ENCODE measurements around the gene DCD. TPM values are rescaled to one million over a fixed set of nuclear protein-coding genes. Genes with fewer than 3 reads are reported as not detected.
A peak's percentile ranks its signal among the peaks of the same experiment; 100 is the strongest.
"Not testable (repeated sequence)": the region's sequence is repeated elsewhere in the genome, so short reads cannot be mapped to it uniquely, and the experiment has no call there.

Gene DCD
- total RNA-seq, 2 donors from 2014 or later, result not detected

DNA sequence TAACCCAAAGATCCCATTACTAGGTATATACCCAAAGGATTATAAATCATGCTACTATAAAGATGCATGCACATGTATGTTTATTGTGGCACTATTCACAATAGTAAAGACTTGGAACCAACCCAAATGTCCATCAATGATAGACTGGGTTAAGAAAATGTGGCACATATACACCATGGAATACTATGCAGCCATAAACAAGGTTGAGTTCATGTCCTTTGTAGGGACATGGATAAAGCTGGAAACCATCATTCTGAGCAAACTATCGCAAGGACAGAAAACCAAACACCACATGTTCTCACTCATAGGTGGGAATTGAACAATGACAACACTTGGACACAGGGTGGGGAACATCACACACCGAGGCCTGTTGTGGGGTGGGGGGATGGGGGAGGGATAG is 9.1 kb downstream of the DCD start:
- not testable (repeated sequence) for H3K27ac Mint-ChIP-seq; DNase-seq (ENCODE audit: low spot score); H3K36me3 Mint-ChIP-seq; H3K4me1 Mint-ChIP-seq (ENCODE audit: low read depth in 2 of 2); H3K4me3 Mint-ChIP-seq; ATAC-seq; H3K9me3 Mint-ChIP-seq
- peaks cover 5 to 11% of the 10 kb centered on the region in 2 donors for H3K27me3 Mint-ChIP-seq

GRCh38 chr12:54634795-54635194 is 13.4 kb downstream of the DCD start, which contains the start of gene LACRT:
LACRT (minus strand) TSS chr12:54634895; CDS start chr12:54634841, 54 bp downstream.
- ATAC-seq (no peak), DNase-seq (ENCODE audit: low spot score) (no peak)
- H3K36me3 Mint-ChIP-seq, result no peaks in the 10 kb centered on the region
- peaks cover 14 to 20% of the 10 kb centered on the region in 2 donors for H3K27me3 Mint-ChIP-seq
- H3K27ac Mint-ChIP-seq, result no peak within 1 kb of the TSS
- no peak within 1 kb of the TSS for H3K4me3 Mint-ChIP-seq
- no peaks in the 10 kb centered on the region for H3K9me3 Mint-ChIP-seq
- H3K4me1 Mint-ChIP-seq (ENCODE audit: low read depth in 2 of 2), result no peaks in the 10 kb centered on the region

DNA sequence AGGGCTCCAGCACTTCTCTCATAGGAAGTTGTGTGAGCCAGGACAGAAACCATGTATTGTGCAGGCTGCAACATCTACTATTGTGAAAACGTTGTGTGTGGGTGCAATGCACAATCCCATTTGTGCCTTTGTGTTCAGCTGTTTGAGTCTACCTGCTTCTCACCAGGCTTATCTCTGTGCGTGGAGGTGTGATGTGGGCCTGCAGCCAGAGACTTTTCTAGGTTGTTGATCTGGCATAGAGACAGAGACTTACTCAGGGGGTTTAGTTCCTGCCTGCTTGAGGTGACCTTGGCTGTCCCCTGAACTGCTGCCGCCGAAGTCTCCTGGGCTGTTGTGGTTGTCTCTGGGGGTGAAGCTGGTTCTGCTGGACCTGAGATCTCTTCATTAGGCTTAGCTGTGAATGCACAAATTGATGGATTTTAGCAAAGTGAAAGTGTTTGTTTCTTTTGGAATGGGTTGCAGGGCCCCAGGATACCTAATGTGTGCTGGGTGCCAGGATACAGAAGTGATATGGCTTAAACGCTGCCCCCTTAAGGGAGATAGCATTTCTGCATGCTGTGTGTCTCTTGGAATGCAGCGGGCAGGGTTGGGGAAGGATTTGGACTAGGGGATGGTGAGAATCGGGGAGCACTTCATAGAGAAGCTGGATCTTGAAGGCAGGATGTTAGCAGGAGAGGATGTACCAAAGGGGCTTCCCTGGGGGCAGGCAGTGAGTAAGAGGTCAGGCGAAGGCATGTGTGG is 16.0 kb downstream of the DCD start:
- H3K27ac Mint-ChIP-seq, result no peak overlapping the region
- no peak for DNase-seq (ENCODE audit: low spot score)
- peaks cover 21 to 24% of the 10 kb centered on the region in 2 donors for H3K27me3 Mint-ChIP-seq

DNA sequence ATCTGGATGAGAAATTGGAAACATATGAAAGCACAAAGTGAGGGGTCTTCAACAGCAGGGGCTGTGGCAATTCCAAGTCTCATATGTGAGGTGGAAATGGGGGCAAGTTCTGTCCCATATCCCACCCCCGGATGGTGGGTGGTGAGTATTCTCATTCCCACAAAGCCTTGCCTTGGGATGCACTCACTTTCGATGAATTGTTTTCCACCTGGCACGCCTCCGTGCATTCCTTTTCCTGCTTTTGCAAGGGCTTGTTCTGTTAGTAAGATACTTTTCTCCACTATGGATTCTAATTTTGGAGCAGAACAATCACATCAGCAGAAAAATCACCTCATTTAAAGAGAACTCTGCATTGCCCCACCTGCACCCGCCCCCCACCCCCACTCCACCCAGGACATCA is 16.6 kb downstream of the DCD start:
- no peak for ATAC-seq
- H3K4me3 Mint-ChIP-seq, result no peak overlapping the region
- H3K27me3 Mint-ChIP-seq, result peaks cover 21 to 27% of the 10 kb centered on the region in 2 donors
- no peak for DNase-seq (ENCODE audit: low spot score)
- H3K9me3 Mint-ChIP-seq, result peaks cover 7% of the 10 kb centered on the region
- no peaks in the 10 kb centered on the region for H3K4me1 Mint-ChIP-seq (ENCODE audit: low read depth in 2 of 2)
- peaks cover 4% of the 10 kb centered on the region for H3K36me3 Mint-ChIP-seq
- H3K27ac Mint-ChIP-seq, result no peak overlapping the region

More for the DNA sequence above, 16.0 kb downstream of the DCD start:
- no peaks in the 10 kb centered on the region for H3K36me3 Mint-ChIP-seq
- H3K9me3 Mint-ChIP-seq, result peaks cover 4% of the 10 kb centered on the region
- H3K4me1 Mint-ChIP-seq (ENCODE audit: low read depth in 2 of 2), result no peaks in the 10 kb centered on the region
- ATAC-seq, result peak in 1 of 2 donors; percentile 20
- no peak overlapping the region for H3K4me3 Mint-ChIP-seq

DNA sequence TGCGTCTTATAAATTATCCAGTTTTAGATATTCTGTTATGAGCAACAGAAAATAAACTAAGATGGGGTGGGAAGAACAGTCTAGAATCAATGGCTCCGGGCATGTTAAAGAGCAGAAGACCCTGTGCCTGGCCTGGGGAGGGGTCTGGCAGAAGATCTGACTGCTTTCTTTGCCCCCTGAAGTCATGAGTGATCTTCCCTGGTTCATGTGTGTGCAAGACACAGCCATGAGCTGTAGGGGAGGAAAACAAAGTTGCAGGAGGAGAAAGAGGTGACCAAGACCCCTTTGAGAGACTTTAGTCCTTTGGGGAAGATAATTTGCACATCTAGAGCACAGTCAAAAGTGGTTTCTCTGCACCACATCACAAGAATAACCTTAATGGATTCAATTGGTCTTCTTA is 18.2 kb downstream of the DCD start:
- Mint-ChIP-seq H3K4me1 (ENCODE audit: low read depth in 2 of 2) (no peaks in the 10 kb centered on the region), H3K4me3 (no peak overlapping the region), H3K9me3 (peaks cover 7% of the 10 kb centered on the region), H3K27ac (no peak overlapping the region), H3K36me3 (peaks cover 4% of the 10 kb centered on the region), H3K27me3 (peaks cover 31 to 33% of the 10 kb centered on the region in 2 donors)
- ATAC-seq (no peak), DNase-seq (ENCODE audit: low spot score) (no peak)

GRCh38 chr12:54628186-54628846 is 19.8 kb downstream of the DCD start:
- DNase-seq (ENCODE audit: low spot score) (no peak), ATAC-seq (no peak)
- Mint-ChIP-seq H3K9me3 (peaks cover 7% of the 10 kb centered on the region), H3K36me3 (peaks cover 4% of the 10 kb centered on the region), H3K4me1 (ENCODE audit: low read depth in 2 of 2) (no peaks in the 10 kb centered on the region), H3K4me3 (no peak overlapping the region), H3K27ac (no peak overlapping the region), H3K27me3 (peaks cover 34 to 49% of the 10 kb centered on the region in 2 donors)

- ATAC-seq, result no peak
- H3K4me1 Mint-ChIP-seq (ENCODE audit: low read depth in 2 of 2), result no peaks in the 10 kb centered on the region
- no peak overlapping the region for H3K27ac Mint-ChIP-seq
- no peak overlapping the region for H3K4me3 Mint-ChIP-seq
- DNase-seq (ENCODE audit: low spot score), result no peak
- peaks cover 4% of the 10 kb centered on the region for H3K36me3 Mint-ChIP-seq
- peaks cover 39 to 57% of the 10 kb centered on the region in 2 donors for H3K27me3 Mint-ChIP-seq
- peaks cover 7% of the 10 kb centered on the region for H3K9me3 Mint-ChIP-seq
These were observed 20.9 kb downstream of the DCD start for GRCh38 chr12:54627304-54627703.

DNA sequence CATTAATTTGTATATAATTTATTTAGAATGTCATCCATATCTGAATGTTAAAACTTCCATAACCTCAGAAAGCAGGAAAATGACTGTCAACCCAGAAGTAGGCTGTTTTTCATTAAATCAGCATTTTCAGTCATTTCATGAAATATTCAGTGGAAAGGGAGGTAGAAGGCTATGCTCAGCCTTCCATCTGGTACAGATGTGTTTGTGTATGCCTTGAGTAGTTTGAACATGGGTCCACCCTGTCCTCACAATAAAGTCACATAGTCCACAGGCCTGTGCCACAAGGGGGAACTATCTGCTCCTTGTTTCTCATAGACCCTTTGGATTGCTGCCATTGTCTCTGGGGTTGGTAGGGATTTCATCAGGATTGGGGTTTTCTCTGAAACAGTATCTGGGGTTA is 22.6 kb downstream of the DCD start:
- Mint-ChIP-seq H3K27me3 (peaks cover 43 to 65% of the 10 kb centered on the region in 2 donors), H3K36me3 (peaks cover 4% of the 10 kb centered on the region)
- ATAC-seq, result no peak

GRCh38 chr12:54624315-54625279 is 23.6 kb downstream of the DCD start:
- Mint-ChIP-seq H3K36me3 (peaks cover 4% of the 10 kb centered on the region), H3K9me3 (peaks cover 7% of the 10 kb centered on the region), H3K4me3 (no peak overlapping the region), H3K27ac (no peak overlapping the region), H3K4me1 (ENCODE audit: low read depth in 2 of 2) (no peaks in the 10 kb centered on the region), H3K27me3 (peaks cover 39 to 59% of the 10 kb centered on the region in 2 donors)
- ATAC-seq (no peak), DNase-seq (ENCODE audit: low spot score) (no peak)

More for the DNA sequence above, 22.6 kb downstream of the DCD start:
- Mint-ChIP-seq H3K9me3 (peaks cover 7% of the 10 kb centered on the region), H3K27ac (no peak overlapping the region), H3K4me3 (no peak overlapping the region), H3K4me1 (ENCODE audit: low read depth in 2 of 2) (no peaks in the 10 kb centered on the region)
- no peak for DNase-seq (ENCODE audit: low spot score)

DNA sequence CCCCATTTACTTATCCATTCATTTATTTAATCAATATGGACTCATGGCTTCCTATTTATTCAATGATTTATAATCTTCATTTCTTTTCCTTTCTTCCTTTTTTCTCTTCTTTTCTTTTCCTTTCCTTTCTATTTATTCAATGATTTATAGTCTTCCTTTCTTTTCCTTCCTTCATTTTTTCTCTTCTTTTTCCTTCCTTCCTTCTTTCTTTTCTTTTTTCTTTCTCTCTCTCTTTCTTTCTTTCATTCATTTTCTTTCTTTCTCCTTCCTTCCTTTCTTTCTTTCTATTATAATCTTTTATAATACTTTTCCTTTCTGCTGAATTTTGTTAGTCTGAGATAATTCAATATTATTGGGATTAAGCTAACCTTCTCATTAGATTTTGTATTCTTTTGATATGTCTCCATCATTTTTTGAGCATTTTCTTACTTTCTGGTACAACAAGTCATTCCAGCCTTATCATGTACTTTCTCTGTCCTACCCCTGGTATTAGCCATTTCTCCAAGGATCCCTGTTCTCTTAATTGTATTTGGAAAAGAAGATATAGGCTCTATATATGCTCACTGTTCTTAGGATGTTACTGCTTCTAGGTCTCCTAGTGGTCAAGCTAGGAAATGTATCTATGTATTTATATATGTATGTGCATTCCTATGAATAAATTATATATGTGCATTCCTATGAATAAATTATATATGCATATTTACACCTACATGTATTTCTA is 25.5 kb downstream of the DCD start:
- peaks cover 46 to 70% of the 10 kb centered on the region in 2 donors for H3K27me3 Mint-ChIP-seq
- peaks cover 4% of the 10 kb centered on the region for H3K36me3 Mint-ChIP-seq
- no peak overlapping the region for H3K4me3 Mint-ChIP-seq
- no peak for ATAC-seq
- peaks cover 3% of the 10 kb centered on the region for H3K9me3 Mint-ChIP-seq
- no peak for DNase-seq (ENCODE audit: low spot score)
- no peak overlapping the region for H3K27ac Mint-ChIP-seq
- no peaks in the 10 kb centered on the region for H3K4me1 Mint-ChIP-seq (ENCODE audit: low read depth in 2 of 2)

- DNase-seq (ENCODE audit: low spot score), result no peak
- H3K9me3 Mint-ChIP-seq, result no peaks in the 10 kb centered on the region
- peaks cover 36 to 63% of the 10 kb centered on the region in 2 donors for H3K27me3 Mint-ChIP-seq
- no peak overlapping the region for H3K27ac Mint-ChIP-seq
- peaks cover 4% of the 10 kb centered on the region in 2 donors for H3K4me1 Mint-ChIP-seq (ENCODE audit: low read depth in 2 of 2)
- no peak overlapping the region for H3K4me3 Mint-ChIP-seq
- H3K36me3 Mint-ChIP-seq, result no peaks in the 10 kb centered on the region
- ATAC-seq, result peak in 1 of 2 donors; percentile 51
These were observed 31.1 kb downstream of the DCD start for GRCh38 chr12:54616933-54617680.

DNA sequence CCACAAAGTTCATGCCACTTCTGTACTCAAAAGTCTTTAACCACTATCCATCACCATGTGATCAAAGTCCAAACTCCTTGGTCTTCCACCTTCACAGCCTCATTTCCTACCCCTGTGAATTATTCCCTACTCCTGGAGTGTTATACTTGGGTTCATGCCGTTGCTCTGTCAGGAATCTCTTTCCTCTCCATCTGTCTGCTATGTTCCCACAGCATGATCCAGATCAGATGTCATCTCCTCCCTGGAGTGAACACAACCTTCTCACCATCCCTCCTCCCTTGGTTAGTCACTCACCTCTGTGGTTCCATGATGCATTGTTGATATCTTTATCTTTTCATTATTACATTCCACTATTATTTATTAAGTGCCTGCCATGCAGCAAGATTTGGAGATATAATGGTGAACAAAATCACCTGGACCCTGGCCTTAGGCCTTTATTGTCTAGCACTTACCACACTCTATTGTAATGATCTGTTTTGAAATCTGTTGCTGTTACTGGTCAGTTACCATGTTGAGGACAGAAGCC is 35.9 kb downstream of the DCD start:
- no peaks in the 10 kb centered on the region for H3K36me3 Mint-ChIP-seq
- peaks cover 27 to 40% of the 10 kb centered on the region in 2 donors for H3K27me3 Mint-ChIP-seq
- no peak for DNase-seq (ENCODE audit: low spot score)

More for the DNA sequence above, 35.9 kb downstream of the DCD start:
- Mint-ChIP-seq H3K27ac (no peak overlapping the region), H3K4me3 (no peak overlapping the region), H3K9me3 (no peaks in the 10 kb centered on the region), H3K4me1 (ENCODE audit: low read depth in 2 of 2) (peaks cover 4% of the 10 kb centered on the region in 2 donors)
- no peak for ATAC-seq
